WTC11 (cell line): ENCODE data around the gene PRDX1. TPM values are rescaled to one million over a fixed set of nuclear protein-coding genes. Genes with fewer than 3 reads are reported as not detected.

Experiments used
- ATAC-seq: fragments of 200-7000 bp; cut with Tn5 transposase; 2 replicates; pipeline ENCODE4 v1.10.0; 2021; ENCODE audit warnings: mild to moderate bottlenecking, moderate library complexity
- CTCF ChIA-PET: fragments of 300-600 bp; sonication (Branson Sonifier 250); formaldehyde crosslinking; loops from one replicate; lab custom pipeline; 2021; ENCODE audit warnings: antibody characterized with exemption; lab: Charles Lee
- POLR2A ChIA-PET: fragments of 350-600 bp; sonication (Branson Sonifier 250); formaldehyde crosslinking; loops from one replicate; lab custom pipeline; 2021; ENCODE audit warnings: antibody characterized with exemption; lab: Charles Lee
- DNase-seq: peaks from one replicate; pipeline ENCODE4 v3.0.0; 2021; ENCODE audit warnings: low spot score
- H3K27ac Mint-ChIP-seq: 2 replicates; pipeline ENCODE4 v1.8.0; 2021; ENCODE audit warnings: mixed read lengths
- H3K27me3 Mint-ChIP-seq: 2 replicates; pipeline ENCODE4 v1.8.0; 2021; ENCODE audit warnings: low read depth, mild to moderate bottlenecking, moderate library complexity, mixed read lengths
- H3K36me3 Mint-ChIP-seq: 2 replicates; pipeline ENCODE4 v1.8.0; 2021; ENCODE audit warnings: mixed read lengths
- H3K4me1 Mint-ChIP-seq: 2 replicates; pipeline ENCODE4 v1.8.0; 2022; ENCODE audit warnings: mixed read lengths
- H3K4me3 Mint-ChIP-seq: 2 replicates; pipeline ENCODE4 v1.8.0; 2021; ENCODE audit warnings: mild to moderate bottlenecking, moderate library complexity, mixed read lengths
- H3K9me3 Mint-ChIP-seq: 2 replicates; pipeline ENCODE4 v1.8.0; 2021; ENCODE audit warnings: mixed read lengths
- CREB1 ChIP-seq: sonication (generic); formaldehyde crosslinking; IDR thresholded peaks from 2 replicates; pipeline ENCODE4 v1.8.0; 2023; ENCODE audit warnings: mild to moderate bottlenecking, missing genetic modification reagents
- ELF4 ChIP-seq: sonication (generic); formaldehyde crosslinking; IDR thresholded peaks from 2 replicates; pipeline ENCODE4 v1.8.1; 2022; ENCODE audit warnings: low read depth, mild to moderate bottlenecking, moderate library complexity, missing genetic modification reagents
- IRF1 ChIP-seq: sonication (generic); formaldehyde crosslinking; IDR thresholded peaks from 2 replicates; pipeline ENCODE4 v1.8.0; 2023; ENCODE audit warnings: missing genetic modification reagents
- IRF2 ChIP-seq: sonication (generic); formaldehyde crosslinking; IDR thresholded peaks from 2 replicates; pipeline ENCODE4 v1.8.0; 2022; ENCODE audit warnings: low read depth, missing genetic modification reagents, borderline replicate concordance
- NR1H2 ChIP-seq: sonication (generic); formaldehyde crosslinking; IDR thresholded peaks from 2 replicates; pipeline ENCODE4 v1.9.0; 2021; ENCODE audit warnings: mild to moderate bottlenecking, moderate library complexity, missing genetic modification reagents
- NR2C2 ChIP-seq: sonication (generic); formaldehyde crosslinking; IDR thresholded peaks from 2 replicates; pipeline ENCODE4 v1.8.0; 2022; ENCODE audit warnings: mild to moderate bottlenecking, missing genetic modification reagents
- ZNF121 ChIP-seq: sonication (generic); formaldehyde crosslinking; IDR thresholded peaks from 2 replicates; pipeline ENCODE4 v1.8.0; 2023; ENCODE audit warnings: missing genetic modification reagents
- ZNF263 ChIP-seq: sonication (generic); formaldehyde crosslinking; IDR thresholded peaks from 2 replicates; pipeline ENCODE4 v1.8.1; 2022; ENCODE audit warnings: low read depth, mild to moderate bottlenecking, moderate library complexity, missing genetic modification reagents
- ZNF396 ChIP-seq: fragments of 250-450 bp; sonication (Bioruptor Pico); IDR thresholded peaks from 2 replicates; pipeline ENCODE4 v1.8.0; 2021; ENCODE audit warnings: mild to moderate bottlenecking, moderate library complexity, borderline replicate concordance
- total RNA-seq: library from RNA; stranded (reverse); gene quantifications from 3 replicates; pipeline ENCODE4 v1.2.3, GENCODE V29; 2021
- TF ChIP-seq, protein P1 (sequence below): fragments of 250-450 bp; sonication (Bioruptor Pico); conservative IDR thresholded peaks from 2 replicates; pipeline ENCODE4 v1.9.0; 2021; ENCODE audit warnings: mild to moderate bottlenecking
- TF ChIP-seq, protein P2 (sequence below): sonication (generic); formaldehyde crosslinking; IDR thresholded peaks from 2 replicates; pipeline ENCODE4 v1.8.1; 2022; ENCODE audit warnings: mild to moderate bottlenecking, moderate library complexity, missing genetic modification reagents
- TF ChIP-seq, protein P3 (sequence below): fragments of 200-600 bp; IDR thresholded peaks from 2 replicates; pipeline ENCODE4 v1.8.0; 2022; ENCODE audit warnings: antibody characterized with exemption

The PRDX1 gene
- total RNA-seq, 1 experiment from 2014 or later, result 1,197 TPM

- no peaks in the 10 kb centered on the region for H3K36me3 Mint-ChIP-seq
- CTCF ChIA-PET, result no interaction called here
- no peak overlapping the region for H3K4me3 Mint-ChIP-seq
- ATAC-seq (peak; percentile 79), DNase-seq (peak; percentile 19)
- peaks cover 11% of the 10 kb centered on the region for H3K4me1 Mint-ChIP-seq
- no peak overlapping the region for H3K27ac Mint-ChIP-seq
- no peaks in the 10 kb centered on the region for H3K27me3 Mint-ChIP-seq
- H3K9me3 Mint-ChIP-seq, result no peaks in the 10 kb centered on the region
- no peak for TF ChIP-seq CREB1 (CRISPR knock-in tag)
- TF ChIP-seq ZNF121 (CRISPR knock-in tag), result peak; percentile 74
- TF ChIP-seq IRF1 (CRISPR knock-in tag), result no peak
- no peak for TF ChIP-seq ZNF263 (CRISPR knock-in tag)
- TF ChIP-seq, all 79 proteins: peak for 1
- POLR2A ChIA-PET, result no interaction called here
Observed at GRCh38 chr1:45543581-45544417, 22.1 kb upstream of the PRDX1 start.

DNA sequence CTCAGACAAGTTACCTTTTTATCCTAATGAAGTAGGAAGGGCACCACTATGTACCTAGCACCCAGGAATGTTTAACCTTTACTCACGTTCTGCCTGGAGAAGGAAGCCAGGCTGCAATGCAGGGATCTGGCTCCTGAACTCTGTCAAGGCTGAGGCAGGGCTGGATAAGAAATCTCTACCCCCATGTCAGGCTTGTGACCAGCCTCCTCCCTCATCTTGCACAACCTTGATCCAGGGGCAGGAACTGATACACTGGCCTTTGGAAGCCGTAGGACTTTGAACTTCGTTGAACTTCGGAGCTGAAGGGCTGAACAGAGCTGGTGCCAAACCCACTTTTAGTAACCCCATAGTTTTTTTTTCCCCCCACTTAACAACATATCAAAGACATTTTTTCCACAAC is 20.9 kb upstream of the PRDX1 start:
- ATAC-seq, result no peak
- H3K27me3 Mint-ChIP-seq, result no peaks in the 10 kb centered on the region
- H3K9me3 Mint-ChIP-seq, result no peaks in the 10 kb centered on the region
- H3K4me3 Mint-ChIP-seq, result no peak overlapping the region
- no peaks in the 10 kb centered on the region for H3K36me3 Mint-ChIP-seq
- no peak for DNase-seq
- no peak overlapping the region for H3K27ac Mint-ChIP-seq
- CTCF ChIA-PET, result interaction anchor here (0.7 kb wide), 1 partner anchor 85 kb away, joined by 4 read pairs; no protein-coding TSS in a partner anchor
- no peak for TF ChIP-seq ELF4 (CRISPR knock-in tag)
- POLR2A ChIA-PET, result interaction anchor here (1.1 kb wide), 1 partner anchor 21 kb away, joined by 3 read pairs; the partner anchor contains the start of gene PRDX1
- H3K4me1 Mint-ChIP-seq, result peaks cover 11% of the 10 kb centered on the region

DNA sequence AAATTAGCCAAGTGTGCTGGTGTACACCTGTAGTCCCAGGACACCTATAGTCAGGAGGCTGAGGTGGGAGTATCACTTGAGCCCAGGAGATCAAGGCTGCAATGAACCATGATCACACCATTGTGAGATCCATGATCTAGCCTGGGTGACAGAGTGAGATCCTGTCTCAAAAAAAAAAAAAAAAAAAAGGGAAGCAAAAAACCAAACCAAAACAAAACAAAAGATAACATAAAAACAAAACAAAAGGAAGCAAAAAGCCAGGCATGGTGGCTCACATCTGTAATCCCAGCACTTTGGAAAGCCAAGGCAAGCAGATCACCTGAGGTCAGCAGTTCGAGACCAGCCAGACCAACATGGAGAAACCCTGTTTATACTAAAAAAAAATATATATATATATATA is 19.5 kb upstream of the PRDX1 start:
- no peak overlapping the region for H3K27ac Mint-ChIP-seq
- no peaks in the 10 kb centered on the region for H3K27me3 Mint-ChIP-seq
- H3K4me1 Mint-ChIP-seq, result peaks cover 25% of the 10 kb centered on the region
- TF ChIP-seq, protein P1, sequence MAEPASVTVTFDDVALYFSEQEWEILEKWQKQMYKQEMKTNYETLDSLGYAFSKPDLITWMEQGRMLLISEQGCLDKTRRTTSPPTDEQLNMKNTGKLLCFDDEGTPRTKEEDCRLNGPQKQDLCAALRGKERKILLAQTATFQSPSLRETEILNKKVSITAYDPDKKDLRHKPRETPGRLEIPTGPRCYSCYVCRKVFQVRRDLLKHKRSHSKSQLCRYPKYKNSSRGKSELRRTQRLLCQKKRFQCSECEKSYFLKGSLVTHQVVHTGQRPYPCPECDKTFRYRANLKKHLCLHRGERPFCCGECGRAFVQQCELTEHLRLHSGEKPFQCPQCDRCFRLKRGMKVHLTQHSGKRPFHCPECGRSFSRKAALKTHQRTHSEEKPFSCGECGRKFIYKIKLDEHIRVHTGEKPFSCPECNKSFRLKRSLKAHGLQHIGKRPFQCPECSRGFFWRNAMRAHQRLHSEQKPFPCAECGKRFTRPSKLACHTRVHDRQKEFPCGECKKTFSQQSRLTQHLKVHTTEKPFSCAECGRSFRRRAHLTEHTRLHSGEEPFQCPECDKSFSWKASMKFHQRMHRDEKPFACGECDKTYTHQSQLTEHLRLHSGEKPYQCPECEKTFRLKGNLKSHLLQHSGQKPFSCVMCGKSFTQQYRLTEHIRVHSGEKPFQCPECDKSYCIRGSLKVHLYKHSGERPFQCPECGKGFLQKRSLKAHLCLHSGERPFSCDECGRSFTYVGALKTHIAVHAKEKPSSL, result no peak
- TF ChIP-seq, protein P2, sequence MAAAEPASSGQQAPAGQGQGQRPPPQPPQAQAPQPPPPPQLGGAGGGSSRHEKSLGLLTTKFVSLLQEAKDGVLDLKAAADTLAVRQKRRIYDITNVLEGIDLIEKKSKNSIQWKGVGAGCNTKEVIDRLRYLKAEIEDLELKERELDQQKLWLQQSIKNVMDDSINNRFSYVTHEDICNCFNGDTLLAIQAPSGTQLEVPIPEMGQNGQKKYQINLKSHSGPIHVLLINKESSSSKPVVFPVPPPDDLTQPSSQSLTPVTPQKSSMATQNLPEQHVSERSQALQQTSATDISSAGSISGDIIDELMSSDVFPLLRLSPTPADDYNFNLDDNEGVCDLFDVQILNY, result no peak
- TF ChIP-seq NR2C2, result no peak
- no peak for TF ChIP-seq NR1H2 (CRISPR knock-in tag)
- TF ChIP-seq, protein P3, sequence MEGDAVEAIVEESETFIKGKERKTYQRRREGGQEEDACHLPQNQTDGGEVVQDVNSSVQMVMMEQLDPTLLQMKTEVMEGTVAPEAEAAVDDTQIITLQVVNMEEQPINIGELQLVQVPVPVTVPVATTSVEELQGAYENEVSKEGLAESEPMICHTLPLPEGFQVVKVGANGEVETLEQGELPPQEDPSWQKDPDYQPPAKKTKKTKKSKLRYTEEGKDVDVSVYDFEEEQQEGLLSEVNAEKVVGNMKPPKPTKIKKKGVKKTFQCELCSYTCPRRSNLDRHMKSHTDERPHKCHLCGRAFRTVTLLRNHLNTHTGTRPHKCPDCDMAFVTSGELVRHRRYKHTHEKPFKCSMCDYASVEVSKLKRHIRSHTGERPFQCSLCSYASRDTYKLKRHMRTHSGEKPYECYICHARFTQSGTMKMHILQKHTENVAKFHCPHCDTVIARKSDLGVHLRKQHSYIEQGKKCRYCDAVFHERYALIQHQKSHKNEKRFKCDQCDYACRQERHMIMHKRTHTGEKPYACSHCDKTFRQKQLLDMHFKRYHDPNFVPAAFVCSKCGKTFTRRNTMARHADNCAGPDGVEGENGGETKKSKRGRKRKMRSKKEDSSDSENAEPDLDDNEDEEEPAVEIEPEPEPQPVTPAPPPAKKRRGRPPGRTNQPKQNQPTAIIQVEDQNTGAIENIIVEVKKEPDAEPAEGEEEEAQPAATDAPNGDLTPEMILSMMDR, result no peak
- no peak for TF ChIP-seq ZNF396 (CRISPR knock-in tag)
- TF ChIP-seq IRF2 (CRISPR knock-in tag), result no peak
- H3K4me3 Mint-ChIP-seq, result no peak overlapping the region
- POLR2A ChIA-PET, result interaction anchor here (0.6 to 1.1 kb wide), 4 partner anchors 9 to 413 kb away, joined by 3 to 4 read pairs (median 3); partner anchors contain the start of genes AKR1A1 and PRDX1
- CTCF ChIA-PET, result interaction anchor here (0.6 kb wide), 1 partner anchor 225 kb away, joined by 4 read pairs; no protein-coding TSS in a partner anchor
- H3K36me3 Mint-ChIP-seq, result no peaks in the 10 kb centered on the region
- no peaks in the 10 kb centered on the region for H3K9me3 Mint-ChIP-seq
- no peak for ATAC-seq
- no peak for DNase-seq
